Activated CD4-positive, alpha-beta T cell treated with anti-CD3 and anti-CD28 coated beads for 48 hours (primary cell): ENCODE data around the gene GAL.

Source experiments
- DNase-seq: peaks from one replicate; pipeline ENCODE4 v3.0.0-alpha.2; 2020

The GAL gene

DNA sequence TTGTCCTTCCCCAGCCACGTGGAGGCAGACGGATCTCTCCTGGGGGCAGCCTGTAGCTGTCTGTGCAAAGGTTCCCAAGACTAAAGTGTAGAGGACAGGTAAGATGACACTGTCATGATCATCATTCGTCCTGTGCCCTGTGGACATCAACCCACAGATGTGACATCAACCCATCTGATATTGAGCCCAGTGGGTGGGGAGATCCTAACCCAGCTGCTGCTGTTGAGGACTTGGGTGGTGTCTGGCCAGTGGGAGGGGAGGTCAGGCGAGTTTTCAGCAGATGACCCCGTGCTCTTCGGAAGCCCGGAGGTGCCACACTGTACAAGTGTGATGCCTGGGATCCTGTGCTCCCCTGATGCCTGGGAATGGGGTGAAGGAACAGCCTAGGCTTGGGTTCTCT lies 1.2 kb upstream of the GAL start:
- no peak for DNase-seq

DNA sequence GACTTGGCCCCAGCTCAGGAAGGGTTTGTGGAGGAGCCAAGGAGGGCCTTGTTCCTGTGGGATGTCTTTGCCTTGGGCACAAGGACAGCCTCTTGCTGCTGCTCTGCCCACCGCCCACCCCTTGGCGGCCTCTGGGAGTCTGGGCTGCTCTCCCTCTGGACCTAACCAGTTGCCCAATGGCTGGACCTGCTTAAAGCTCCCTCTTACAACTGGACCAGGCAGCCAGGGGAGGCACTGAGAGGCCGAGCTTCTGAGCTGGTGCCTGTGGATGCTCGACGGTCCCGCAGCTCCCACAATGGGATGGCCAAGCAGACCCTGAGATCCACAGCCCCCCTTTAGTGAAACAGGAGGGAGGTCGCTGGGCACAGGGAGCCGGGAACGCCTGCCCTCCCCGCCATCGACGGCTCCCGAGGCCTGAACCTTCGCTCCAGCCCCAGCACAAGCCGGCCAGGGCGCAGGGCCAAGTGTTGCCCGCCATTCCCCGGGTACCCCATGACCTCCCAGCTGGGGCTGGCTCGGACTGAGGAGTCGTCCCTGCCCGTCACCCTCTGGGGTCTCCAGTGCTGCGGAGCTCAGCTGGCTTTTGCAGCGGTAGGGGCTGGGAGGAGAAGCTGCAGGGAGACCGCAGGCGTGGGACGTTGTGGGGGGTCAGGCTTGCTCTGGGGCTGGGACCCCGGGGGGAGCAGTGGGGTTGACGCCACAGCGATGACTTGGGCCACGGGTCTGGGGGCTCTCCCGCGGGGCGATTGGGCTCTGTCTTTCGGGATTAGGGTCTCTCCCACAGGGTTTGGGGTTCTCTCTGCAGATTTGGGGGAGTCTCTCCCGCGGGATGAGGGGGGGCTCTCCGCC lies 584 bp upstream of the GAL start:
- DNase-seq, result no peak

DNA sequence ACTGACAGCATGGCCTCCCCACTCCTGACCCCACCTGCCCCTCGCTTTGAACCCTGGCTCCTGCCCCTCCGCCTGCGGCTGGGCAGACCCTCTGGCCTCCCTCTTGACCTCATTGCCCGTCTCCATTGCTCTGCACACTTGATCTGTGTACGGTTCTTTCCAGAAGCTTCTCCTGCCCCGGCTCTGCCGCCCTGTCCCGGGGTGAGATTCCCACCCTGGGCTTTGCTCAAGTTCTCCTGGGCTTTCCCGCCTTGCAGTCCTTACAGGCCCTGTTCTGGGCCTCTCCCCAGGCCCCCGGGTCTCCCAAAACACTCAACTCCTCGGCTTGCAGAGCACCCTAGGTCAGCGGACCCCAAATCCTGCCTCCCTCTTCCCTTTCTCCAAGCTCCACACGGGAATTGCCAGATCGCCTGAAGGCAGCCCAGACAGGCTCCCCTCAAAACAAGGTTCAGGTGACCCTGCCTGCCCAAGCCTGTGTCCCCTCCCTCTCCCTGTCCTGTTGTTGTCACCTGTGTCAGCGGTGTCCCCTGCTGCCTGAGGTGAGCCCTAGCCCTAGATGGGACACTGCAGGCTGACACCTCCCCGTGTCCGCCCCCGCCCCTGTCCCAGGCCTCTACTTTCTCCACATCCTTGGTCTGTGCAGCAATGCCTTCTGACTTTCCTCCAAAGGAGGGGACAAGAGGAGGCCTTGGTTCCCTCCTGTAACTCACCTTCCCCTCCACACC lies 1.5 kb downstream of the GAL start:
- DNase-seq, result no peak

DNA sequence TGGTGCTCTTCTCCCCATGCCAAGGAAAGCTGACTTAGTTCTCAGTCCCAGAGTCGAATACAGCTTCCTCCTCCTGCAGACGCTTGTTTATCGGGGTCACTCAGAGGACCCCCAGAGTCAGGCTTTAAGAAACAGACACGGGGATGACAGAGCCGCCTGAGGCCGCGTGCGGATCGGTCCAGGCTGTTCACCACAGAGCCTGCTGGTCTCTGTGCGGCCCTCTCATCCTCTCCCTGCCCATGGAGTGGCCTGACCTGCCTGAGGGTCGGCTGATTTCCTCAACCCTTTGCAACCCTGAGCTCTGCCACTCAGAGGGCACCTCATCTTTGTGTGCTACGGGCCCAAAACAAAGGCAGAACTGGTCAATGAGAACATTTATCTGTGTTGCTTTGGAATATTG lies 2.1 kb downstream of the GAL start:
- DNase-seq, result no peak

DNA sequence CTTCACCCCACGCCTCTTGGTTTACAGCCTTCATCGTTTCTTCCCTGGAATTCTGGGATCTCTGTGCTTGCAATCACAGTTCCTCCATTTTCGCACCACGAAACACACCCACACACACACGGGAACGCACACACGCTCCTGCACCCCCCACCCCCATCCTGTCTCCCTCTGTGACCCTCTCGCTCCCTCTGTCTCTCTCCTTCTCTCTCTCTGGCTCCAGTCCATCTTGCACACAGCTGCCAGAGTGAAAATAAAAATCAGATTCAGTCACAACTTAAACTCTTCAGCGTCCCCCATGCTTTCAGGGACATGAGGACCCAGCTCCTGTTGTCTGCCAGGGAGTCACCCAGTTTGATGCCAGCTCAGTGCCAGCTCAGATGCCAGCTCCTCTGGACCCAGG lies 3.0 kb downstream of the GAL start:
- no peak for DNase-seq

DNA sequence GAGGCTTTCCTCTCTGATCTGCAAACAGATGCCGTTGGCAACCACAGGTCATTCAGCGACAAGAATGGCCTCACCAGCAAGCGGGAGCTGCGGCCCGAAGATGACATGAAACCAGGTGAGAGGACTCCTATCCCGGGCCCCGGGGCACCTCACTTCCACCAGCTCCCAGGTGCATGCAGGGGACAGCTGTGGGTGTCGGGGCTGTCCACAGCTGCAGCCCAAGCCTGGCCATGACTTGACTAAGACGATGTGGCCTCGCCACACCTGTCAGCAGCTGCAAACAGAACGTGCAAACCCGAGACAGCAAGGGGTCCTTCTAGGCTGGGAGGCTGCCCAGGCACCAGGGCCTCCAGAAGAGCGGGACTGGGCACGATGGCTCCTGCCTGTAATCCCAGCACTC lies 3.6 kb downstream of the GAL start:
- no peak for DNase-seq

DNA sequence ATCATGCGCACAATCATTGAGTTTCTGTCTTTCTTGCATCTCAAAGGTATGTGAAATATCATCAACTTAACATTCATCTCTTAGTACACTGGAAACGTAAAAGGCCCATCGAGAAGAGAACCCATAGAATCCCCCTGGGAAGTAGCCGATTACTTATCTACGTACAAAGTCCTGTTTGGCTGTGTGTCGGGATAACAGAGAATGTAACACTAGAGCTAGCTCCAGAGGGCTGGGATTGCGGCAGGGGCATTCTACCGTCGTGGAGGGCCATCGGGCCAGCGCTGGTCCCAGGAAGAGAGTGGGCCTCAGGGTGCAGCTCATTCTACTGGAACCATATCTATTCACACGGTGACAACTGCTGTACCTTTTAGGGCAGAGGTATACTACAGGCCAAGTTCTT lies 4.5 kb downstream of the GAL start:
- no peak for DNase-seq

DNA sequence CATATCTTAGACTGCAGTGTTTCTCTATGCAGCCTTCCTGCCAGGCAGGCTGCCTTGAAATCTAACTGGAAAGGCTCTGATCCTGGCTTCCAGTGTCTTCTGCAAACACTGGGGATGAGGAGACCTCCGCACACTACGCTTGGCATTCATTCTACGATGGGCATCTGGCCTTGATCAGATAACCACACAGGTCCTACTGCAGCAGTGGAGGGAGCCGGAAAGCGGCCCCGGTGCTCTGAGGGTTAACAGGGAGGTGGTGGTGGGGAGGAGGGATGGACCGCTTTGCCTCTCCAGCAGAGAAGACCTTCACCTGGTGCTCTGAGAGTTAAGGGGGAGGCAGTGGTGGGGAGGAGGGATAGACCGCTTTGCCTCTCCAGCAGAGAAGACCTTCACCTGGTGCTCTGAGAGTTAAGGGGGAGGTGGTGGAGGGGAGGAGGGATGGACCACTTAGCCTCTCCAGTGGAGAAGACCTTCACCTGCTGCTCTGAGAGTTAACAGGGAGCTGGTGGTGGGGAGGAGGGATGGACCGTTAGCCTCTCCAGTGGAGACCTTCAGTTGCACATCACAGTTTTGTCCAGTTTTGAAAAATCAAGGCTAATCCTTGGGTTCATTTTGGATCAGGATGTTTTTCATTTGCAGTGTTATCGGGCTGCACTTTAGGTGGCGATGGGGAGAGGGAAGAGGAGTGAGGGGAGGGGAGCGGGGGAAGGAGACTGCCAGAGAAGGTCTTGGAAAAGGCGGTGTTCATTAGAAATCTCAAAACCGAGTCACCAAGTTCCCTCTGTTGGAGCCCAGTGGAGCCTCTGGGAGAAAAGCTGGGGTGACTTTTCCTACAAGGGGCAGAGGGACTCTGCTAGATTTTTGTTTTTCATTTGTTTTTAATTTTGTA lies 5.6 kb downstream of the GAL start:
- no peak for DNase-seq

DNA sequence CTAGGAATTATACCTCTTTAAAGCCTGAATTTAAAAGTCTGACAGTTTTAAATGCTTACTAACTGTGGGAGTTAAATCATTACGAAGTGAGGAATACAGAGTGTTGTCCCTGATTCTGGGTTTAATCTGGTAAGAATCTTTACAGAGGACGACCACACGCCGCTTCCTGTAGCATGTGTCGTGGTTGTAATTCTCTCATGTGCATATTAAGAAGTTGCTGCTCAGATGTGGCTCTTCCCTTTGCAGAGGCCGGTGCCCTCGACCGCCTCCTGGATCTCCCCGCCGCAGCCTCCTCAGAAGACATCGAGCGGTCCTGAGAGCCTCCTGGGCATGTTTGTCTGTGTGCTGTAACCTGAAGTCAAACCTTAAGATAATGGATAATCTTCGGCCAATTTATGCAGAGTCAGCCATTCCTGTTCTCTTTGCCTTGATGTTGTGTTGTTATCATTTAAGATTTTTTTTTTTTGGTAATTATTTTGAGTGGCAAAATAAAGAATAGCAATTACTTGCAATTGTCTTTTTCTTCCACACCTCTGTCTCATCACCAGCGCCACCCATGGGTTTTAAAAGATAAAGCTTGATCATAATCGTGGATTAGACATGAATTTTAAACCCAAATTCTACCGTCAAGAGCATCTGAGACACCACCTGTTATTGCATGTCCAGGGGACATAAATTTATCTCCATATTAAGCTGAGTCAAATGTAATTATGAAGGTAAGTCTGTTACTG lies 6.5 kb downstream of the GAL start:
- DNase-seq, result peak; percentile 35

DNA sequence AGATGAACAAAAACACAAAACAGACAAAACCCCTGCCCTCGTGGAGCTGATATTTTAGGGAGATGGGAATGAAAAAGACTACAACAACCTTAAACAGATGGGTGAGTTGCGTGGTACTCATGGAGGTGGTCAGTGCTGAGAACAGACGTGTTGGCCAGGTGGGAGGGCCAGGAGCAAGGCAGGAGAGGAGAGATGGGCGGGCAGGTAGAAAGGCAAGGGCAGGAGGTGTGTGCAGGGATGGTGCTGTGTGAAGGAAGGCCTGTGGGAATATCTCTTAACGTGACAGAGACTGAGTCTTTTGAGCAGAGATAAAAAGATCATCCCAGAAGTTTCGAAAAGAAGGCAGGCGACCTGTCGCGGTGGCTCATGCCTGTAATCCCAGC lies 7.0 kb downstream of the GAL start:
- no peak for DNase-seq

DNA sequence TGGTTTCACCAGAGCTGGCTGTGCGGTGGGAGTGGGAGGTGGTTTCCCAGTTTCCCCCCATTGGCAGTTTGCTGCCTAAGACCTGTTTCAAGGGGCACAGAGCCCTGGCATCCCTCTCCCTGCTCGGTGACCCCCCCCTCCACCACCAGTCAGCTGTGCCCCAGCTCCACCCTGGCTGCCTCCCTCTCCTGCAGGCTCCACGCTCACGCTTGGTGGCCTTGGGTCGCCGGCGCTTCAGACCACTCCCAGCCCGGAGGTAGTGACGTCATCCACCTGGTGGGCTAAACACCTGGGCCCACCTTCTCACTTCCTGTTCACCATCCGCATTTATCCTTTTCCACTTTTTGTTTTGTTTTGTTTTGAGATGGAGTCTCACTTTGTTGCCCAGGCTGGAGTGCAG lies 7.8 kb downstream of the GAL start:
- no peak for DNase-seq

DNA sequence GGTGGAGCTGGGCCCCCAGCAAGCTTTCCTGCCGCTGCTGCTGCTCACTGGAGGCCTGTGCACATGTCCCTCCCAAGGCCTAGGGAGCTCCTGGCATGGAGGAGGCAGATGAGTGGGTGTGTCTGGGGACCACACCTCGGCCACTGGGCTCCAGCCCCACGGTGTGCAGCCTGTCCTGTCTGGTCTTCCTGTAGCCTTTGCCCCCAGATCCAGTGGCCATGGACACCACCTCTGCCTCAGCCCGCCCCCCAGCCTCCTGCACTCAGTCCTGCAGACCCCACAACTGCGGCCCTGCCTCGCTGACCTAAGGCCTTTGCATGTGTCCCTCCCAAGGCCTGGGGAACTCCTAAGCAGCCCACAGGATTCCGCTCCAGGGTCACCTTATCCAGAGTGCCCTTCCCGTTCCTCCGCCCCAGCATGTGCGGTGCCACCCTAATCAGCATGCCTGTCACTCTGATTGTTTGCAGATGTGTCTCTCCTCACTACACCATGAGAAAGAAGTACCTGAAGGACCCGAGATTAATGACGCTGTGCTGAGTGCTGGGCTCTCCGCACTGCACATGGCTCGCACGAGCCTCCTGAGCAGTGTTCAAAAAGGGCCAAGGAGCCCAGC lies 8.6 kb downstream of the GAL start:
- DNase-seq, result no peak

DNA sequence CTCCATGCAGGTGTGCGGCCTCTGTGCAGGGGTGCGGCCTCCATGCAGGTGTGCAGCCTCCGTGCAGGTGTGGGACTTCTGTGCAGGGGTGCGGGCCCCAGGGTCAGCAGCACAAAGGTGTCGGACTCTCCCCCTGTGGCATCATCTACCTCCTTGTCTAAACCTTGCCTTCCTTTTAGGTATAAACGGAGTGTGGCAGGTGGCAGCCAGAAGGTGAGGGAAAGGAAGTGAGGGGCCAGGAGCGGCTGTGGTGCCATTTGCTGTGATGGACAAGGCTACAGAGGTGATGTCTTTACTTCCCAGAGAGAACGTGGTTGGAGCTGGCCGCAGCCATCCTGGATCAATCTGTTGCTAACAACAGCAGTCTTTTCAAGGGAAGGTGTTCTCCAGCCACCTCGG lies 9.1 kb downstream of the GAL start:
- no peak for DNase-seq

DNA sequence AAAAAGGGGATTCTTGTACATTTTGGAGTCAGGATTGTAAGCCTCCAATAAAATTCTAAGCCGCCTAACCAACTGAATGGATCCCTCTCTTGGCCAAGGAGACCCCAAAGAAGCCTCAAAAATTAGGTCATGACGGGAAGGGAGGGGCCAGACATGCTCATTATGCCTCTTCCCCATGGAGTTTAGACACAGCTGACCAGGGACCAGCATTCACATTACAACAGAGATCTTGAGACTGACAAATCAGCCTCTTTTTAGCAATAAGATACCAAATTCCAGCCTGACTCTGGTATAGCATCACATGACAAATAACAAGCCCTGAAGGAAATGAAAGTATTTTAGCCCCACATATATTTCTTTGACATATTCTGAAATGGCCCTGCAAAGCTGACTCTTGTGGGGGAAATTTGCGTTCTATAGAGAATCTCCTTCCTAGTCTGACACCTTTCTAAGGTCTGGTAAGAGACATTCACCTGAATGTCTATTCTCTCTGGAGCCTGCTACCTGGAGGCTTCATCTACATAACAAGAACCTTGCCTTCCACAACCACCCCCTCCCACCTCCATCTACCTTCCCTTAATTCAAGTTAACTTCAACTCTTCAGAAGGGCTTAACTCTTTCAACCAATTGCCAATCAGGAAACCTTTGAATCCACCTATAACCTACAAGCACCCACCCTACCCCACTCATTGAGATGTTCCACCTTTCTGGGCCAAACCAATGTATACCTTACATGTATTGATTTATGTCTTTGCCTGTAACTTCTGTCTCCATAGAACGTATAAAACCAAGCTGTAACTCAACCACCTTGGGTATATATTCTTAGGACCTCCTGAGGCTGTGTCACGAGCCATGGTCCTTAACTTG lies 10.3 kb downstream of the GAL start:
- no peak for DNase-seq

DNA sequence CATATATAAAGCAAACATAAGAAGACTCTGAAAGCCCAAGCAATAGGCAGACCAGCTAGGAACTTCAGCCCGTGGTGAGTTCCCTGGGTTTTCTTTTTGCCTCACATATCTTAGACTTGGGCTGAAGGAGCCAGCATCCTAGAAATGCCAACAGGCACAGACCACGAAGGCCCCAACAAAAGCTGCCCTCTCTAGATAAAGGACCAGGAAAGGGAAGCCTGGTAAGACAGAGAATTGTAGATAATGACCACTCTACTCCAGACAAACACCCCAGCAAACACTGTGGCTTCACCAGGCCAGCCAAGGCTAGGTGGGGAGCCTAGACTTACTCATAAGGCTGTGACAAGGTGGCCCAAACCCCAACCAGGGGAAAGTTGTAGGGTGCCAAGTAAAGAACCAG lies 11.2 kb downstream of the GAL start:
- DNase-seq, result no peak

DNA sequence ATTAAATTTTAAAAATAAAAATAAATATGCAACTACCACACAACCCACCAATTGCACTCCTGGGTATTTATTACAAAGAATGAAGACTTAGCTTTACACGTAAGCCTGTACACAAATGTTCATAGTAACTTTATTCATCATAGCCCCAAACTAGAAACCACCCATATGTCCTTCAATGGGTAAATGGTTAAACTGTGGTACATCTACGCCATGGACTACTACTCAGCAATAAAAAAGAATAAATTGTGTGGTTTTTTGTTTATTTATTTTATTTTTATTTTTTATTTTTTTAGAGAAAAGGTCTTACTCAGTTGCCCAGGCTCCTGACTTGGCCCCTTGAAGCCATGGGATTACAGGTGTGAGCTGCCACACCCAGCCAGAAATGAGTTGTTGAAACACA lies 14.6 kb downstream of the GAL start:
- no peak for DNase-seq

DNA sequence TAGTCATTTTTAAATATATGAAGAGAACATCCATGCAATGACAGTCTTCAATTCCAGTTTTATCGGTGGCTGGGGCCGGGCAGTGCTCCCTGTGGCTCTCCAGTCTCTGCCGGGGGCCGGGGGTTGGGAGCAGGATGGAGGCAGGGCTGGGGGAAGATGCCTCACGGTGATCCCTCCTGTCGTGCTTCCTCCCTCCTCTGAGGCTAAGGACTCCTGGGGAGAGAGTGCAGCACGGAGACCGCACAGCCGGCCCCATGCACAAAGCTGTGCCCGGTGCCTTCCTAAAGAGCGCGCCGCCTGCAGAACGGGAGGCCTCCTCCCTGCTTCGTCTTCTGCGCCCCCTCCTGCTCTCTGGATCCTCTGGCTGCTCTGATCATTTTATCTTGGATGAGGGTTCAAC lies 20.5 kb downstream of the GAL start:
- no peak for DNase-seq

DNA sequence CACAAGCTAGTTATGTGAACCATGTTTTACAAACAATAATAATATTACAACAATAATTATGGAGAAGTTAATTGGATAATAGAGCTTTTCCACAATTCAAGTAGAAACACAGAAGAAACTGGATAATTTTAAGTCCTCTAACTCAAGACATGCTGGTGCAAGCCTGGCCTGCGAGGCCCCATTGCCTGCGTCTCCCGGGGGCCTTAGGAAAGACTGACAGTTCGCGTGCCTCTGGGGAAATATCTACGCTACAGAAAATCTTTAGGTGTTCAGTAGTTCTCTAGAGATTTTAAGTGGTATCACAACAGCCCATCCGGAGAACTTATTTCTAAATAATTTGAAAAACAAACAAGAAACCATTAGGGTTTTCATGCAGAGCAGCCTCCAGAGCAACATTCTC lies 23.2 kb downstream of the GAL start:
- DNase-seq, result no peak

DNA sequence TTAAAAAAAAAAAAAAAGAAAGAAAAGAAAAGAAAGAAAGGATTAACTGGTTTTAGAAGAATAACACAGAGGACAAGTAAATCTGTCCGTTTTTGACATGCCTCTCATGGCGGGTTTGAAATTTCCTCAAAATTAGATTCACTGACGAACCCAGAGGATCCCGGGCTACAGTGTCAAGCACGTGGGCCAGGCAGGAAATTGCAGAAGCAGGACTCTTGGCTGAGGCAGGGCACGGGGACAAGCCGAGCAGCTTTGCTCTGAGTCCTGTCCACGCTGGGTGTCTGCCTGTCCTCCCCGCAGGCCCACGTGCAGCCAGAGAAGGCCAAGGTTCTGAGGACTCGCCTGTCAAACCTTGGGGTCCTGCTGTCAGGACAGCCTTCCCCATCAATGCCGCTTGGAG lies 24.7 kb downstream of the GAL start:
- DNase-seq, result no peak

DNA sequence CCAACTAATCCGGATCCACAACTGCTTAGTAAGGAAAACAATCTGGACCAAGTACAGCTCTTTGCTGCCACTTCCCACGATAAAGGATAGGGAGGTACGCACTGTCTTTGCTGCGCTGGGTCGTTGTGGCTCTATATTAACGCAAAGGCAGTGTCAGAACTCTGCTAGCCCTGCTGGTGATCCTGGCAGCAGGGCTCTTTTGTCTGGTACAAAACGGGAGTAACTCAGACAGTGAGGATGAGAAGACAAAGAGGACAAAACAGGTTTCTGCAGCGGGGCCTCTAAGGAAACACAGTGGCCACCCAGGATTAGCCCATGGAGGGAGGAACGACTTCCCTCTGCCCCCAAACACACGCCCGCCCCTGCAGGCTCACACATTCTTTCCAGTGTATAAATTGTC lies 26.1 kb downstream of the GAL start:
- DNase-seq, result no peak

DNA sequence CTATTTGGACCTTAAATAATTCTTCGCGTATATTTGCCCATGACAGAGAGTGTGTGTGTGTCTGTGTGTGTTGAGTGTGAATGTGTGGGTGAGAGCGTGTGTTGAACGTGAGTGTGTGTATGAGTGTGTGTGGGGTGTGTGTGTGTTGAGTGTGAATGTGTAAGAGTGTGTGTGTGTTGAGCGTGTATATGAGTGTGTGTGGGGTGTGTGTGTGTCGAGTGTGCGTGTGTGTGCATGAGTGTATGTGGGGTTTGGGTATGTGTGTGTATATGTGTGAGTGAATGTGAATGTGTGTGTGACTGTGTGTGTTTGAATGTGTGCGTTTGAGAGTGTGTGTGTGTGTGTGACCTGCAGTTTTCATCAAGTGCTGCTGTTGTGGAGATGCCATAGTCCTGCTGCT lies 26.8 kb downstream of the GAL start:
- no peak for DNase-seq
